Sciatic nerve (tissue), 2 donors: ENCODE results near the gene CDKAL1. TPM values are rescaled to one million over a fixed set of nuclear protein-coding genes. Genes with fewer than 3 reads are reported as not detected.
"Not testable (repeated sequence)": the region's sequence is repeated elsewhere in the genome, so short reads cannot be mapped to it uniquely, and the experiment has no call there.

Source experiments
- ATAC-seq: fragments of 200-7000 bp; cut with Tn5 transposase; one replicate; pipeline ENCODE4 v1.9.1; 2020; ENCODE audit warnings: mild to moderate bottlenecking, moderate library complexity
- DNase-seq: peaks from one replicate; pipeline ENCODE4 v3.0.0-alpha.2; 2020; ENCODE audit warnings: low spot score
- intact Hi-C: fragments of 100-400 bp; cut with DNase I; formaldehyde crosslinking; loops from one replicate; pipeline ENCODE4 v1.14.2; 2022
- total RNA-seq: library from RNA; stranded (reverse); fragmentation: NEBNext Ultra II Directional; extraction: Animal tissue kit (Norgen Biotek cat#: 25700); gene quantifications from one replicate; pipeline ENCODE4 v1.2.1, GENCODE V29; 2021
- donor health status: DM: no; HTN: no; CAD: no.
- donor health status: DM: no; HTN: no; CAD: no.

CDKAL1 gene
- total RNA-seq, 1 donor from 2014 or later, result 20.5 TPM

DNA sequence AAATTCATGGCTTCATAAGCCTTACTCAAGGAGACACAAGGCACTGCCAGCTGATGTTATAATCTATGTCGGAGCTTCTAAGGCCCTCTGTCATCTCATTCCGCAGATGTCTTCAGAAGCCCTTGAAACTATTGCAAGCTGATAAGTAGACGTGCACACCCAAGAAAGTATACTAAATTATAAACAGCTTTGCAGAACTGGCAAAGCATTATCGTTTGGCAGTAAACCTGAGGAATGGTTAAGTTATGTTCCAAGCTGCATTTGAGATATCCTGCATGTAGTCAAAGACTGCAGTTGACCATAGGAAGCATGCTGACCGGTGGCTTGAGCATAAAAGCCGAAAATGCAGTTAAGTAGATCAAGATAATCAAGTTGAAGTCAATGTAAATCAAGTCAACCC, 633.5 kb downstream of the CDKAL1 start:
- ATAC-seq (no peak), DNase-seq (no peak)
- intact Hi-C loops, result no loop called here

GRCh38 chr6:21171801-21172200, 637.5 kb downstream of the CDKAL1 start:
- intact Hi-C loops, result no loop called here
- DNase-seq, result no peak
- ATAC-seq, result no peak

GRCh38 chr6:21173031-21173430, 638.8 kb downstream of the CDKAL1 start:
- ATAC-seq (no peak), DNase-seq (no peak)
- intact Hi-C loops, result no loop called here

DNA sequence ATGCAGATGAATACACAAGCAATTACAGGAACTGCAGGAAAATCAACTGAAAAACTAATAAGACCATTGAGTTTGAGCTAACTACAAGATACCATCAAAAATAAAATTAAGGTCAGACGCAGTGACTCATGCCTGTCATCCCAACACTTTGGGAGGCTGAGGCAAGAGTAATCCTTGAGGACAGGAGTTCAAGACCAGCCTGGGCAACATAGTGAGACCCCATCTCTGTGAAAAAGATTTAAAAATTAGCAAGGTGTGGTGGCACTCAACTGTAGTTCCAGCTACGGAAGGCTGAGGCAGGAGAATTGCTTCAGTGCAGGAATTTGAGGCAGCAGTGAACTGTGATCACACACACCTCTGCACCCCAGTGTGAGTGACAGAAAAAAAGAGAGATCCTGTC, 639.4 kb downstream of the CDKAL1 start:
- ATAC-seq, result no peak
- no peak for DNase-seq
- intact Hi-C loops, result no loop called here

- intact Hi-C loops, result no loop called here
- no peak for DNase-seq
- no peak for ATAC-seq
These were observed 641.9 kb downstream of the CDKAL1 start for GRCh38 chr6:21176197-21176596.

GRCh38 chr6:21180155-21180554, 645.9 kb downstream of the CDKAL1 start:
- ATAC-seq, result no peak
- intact Hi-C loops, result no loop called here

GRCh38 chr6:21180800-21181337, 646.6 kb downstream of the CDKAL1 start:
- DNase-seq (no peak), ATAC-seq (no peak)
- intact Hi-C loops, result no loop called here

More at GRCh38 chr6:21180155-21180554, 645.9 kb downstream of the CDKAL1 start:
- no peak for DNase-seq

DNA sequence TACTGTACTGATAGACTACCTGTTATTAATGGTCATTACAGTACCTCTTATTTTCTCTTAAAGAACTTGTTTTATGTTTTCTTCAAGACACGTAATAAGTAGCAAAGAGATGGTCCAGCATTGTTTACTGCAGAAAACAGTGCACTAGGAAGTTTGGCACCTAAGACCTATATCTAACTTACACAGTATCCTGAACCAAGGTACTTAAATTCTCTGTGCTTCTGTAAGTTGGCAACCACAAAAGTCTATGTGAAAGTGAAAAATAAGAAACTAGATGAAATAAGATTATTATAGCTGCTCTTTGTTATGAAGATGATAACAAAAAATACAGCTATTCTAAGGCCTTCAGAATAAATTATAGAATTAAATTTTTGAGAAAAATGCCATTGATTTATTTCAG, 647.6 kb downstream of the CDKAL1 start:
- ATAC-seq (no peak), DNase-seq (no peak)
- intact Hi-C loops, result no loop called here

DNA sequence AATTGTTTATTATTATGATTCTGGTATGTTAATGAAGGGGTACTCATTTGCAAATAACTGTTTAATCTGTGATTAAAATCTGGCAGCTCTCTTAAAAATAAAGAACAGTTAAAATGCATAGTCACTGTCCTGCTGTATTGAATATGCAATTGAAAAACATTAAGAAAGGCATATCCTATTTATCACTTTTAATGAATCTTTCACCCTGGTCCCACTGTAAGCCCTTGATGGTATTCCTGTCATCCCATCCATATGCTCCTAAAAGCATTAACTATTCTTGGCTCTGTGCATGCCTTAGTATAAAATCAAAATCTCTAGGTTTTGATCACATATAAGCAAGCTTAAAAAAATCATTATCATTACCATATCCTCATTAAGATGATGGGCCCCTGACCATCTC, 648.3 kb downstream of the CDKAL1 start:
- no peak for DNase-seq
- no peak for ATAC-seq
- intact Hi-C loops, result no loop called here

DNA sequence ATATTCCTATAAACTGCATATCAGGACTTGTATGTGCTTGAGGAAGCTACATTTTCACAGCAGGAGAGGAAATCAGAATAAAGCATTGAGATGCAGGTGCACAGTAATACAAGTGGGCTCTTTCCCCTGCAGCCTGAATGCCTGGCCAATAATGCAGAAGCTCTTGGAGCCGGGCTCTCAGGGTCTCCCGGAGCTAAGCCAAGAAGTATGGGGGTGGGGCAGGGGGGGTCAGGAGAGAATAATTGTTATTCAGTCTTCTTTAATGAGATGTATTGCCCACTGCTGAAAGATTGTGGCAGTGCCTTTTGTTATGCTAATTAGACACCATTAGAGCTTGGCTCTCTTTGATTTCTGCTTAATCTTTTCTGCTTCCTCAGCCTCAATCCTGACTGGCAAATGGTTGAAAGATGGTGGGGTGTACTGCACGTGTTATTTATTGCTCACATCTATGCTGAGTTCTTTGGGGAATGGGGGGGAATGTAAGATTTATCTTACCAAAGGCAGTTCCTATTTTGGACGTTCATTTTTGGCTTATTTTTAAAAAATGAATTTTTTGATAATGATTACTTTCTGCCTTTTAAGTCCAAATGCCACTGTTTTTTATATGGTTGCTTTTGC, 651.7 kb downstream of the CDKAL1 start:
- no peak for ATAC-seq
- DNase-seq, result no peak
- intact Hi-C loops, result no loop called here

DNA sequence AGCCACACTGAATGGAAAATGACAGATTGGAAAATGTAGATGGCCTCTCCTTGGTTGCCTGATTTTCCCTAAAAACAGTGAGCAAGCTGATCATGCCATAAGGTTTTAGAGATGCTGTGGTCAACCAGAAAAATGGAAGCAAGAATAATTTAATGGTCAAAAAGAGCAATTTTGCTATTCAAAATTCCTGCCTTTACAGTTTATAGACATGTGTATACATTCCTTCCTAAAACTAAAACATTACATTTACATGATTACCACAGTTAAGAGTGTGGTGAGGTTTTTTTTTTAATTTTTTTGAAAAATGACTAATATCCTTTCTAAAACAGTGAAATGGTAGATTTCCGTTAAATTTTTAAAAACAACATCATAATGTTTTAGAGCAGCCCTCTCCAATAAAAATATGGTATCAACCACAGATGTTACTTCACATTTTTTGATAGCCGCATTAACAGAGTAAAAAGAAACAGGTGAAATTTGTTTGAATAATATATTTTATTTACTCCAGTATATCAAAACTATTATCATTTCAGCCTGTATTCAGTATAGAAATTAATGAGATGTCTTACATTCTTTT, 652.3 kb downstream of the CDKAL1 start:
- no peak for DNase-seq
- ATAC-seq, result no peak
- intact Hi-C loops, result no loop called here

DNA sequence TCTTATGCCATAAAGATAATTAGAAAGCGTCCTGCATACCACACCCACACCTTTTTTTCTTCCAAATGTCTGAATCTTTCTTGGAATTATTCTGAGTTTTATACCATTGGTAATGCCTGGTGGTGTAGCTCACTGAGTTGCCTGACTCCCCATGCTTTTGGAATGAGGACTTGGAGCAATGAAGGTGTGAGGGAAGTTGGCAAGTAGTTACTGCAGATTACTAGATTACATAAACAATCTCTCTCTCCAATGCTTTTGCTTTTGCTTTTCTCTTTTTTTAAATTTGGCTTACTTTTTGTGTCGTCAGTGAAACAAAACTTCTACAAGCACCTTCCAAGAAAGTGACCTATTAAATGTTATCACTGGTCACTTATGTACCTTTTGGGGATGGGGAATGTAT, 653.2 kb downstream of the CDKAL1 start:
- intact Hi-C loops, result no loop called here
- DNase-seq (no peak), ATAC-seq (no peak)

- intact Hi-C loops, result no loop called here
- no peak for DNase-seq
- no peak for ATAC-seq
These were observed 654.4 kb downstream of the CDKAL1 start for GRCh38 chr6:21188505-21189223.

GRCh38 chr6:21189759-21190158, 655.5 kb downstream of the CDKAL1 start:
- DNase-seq (no peak), ATAC-seq (no peak)
- intact Hi-C loops, result no loop called here

DNA sequence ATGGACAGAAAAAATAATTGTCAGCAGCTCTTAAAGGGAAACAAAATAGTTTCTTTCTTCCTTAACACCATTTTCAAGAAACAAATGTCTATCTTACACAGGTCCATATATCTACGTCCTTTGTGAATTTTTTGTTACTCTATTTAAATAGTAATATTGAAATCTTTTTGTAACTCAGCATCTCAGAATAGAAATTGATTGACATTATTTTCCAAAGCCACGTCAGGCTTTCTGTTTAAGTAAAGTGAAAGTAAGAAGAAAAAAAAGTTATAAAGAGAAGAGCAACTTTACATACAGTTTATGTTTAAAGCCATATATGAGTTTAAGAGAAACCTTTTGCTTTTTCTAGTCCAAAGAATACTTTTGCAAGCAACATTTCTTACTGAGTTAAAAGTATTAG, 656.4 kb downstream of the CDKAL1 start:
- ATAC-seq (no peak), DNase-seq (no peak)
- intact Hi-C loops, result no loop called here

DNA sequence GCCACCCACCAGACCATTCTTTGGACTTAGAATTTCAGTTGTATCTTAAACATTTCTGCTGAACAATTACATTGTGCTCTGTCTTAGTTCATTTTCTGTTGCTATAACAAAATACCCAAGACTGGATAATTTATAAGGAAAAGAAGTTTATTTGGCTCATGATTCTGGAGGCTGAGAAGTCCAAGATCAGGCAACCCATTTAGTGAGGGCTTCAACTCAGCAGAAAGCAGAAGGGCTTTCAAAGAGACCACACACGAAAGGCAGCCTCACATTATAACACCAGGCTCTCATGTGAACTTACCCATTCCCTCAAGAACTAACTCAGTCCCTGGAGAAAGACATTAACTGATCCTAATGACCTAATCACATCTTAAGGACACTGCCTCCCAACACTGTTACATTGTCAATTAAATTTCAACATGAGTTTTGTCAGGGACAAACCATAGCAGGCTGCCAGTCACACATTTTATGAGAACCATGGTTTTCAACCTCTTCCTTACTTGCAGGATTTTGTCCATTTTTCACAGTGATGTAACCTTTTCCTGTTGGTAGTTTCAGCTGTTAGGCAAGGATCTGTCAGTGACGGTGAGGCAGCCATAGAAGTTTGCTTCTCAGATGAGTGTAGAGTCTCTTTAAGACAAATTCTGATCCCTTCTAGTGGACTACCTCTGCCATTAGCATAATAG, 659.7 kb downstream of the CDKAL1 start:
- ATAC-seq, result no peak
- intact Hi-C loops, result no loop called here

DNA sequence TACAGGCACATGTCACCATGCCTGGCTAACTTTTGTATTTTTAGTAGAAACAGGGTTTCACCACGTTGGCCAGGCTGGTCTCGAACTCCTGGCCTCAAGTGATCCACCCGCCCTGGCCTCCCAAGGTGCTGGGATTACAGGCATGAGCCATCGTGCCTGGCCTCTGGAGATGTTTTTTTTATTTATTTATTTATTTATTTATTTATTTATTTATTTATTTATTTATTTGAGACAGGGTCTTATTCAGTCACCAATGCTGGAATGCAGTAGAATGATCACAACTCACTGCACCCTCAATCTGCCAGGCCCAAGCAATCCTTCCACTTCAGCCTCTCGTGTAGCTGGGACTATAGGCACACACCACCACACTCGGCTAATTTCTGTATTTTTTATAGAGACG, 661.0 kb downstream of the CDKAL1 start:
- intact Hi-C loops, DNase-seq, ATAC-seq: not testable (repeated sequence)

More for the DNA sequence above, 659.7 kb downstream of the CDKAL1 start:
- DNase-seq, result no peak

- no peak for DNase-seq
- no peak for ATAC-seq
- intact Hi-C loops, result no loop called here
These were observed 663.9 kb downstream of the CDKAL1 start for GRCh38 chr6:21198032-21198640.

- no peak for ATAC-seq
- DNase-seq, result no peak
- intact Hi-C loops, result no loop called here
These were observed 665.0 kb downstream of the CDKAL1 start for GRCh38 chr6:21199262-21199661.
